ENCODE measurements around the gene TGFBR2.

DNA sequence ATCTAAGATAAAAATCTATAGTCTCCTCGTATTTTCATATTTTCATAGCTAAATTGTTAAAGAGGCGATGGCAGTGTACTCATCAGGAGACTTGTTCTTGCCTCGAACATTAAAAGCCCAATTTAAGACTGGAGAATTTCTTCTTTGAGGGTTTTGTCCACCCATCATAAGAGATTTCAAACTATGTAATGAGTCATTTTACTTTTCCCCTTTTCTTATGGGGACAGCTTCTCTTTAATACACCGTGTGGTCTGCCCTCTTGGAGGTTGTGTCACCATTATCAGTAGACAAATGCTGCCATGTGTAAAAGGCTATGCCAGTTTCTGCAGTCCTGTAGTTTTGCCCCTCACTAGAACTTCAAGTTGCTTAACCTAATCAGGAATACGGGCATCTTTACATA lies 16.9 kb downstream of the TGFBR2 start:
- no peak for TF ChIP-seq CTCF (IDR thresholded peaks at IDR 0.05)
- no peak for TF ChIP-seq POLR2AphosphoS5 (IDR thresholded peaks at IDR 0.05; ENCODE audit: low read depth, low read length)
- TF ChIP-seq SIN3A (IDR thresholded peaks at IDR 0.05; ENCODE audit: borderline replicate concordance, insufficient read depth, low read depth, low read length): no peak
- TF ChIP-seq TCF7L2 (IDR thresholded peaks at IDR 0.05; ENCODE audit: low read depth, low read length): no peak

Data from Panc1 (cell line).